Measurements from ENCODE around the gene KDM4B. TPM values are rescaled to one million over a fixed set of nuclear protein-coding genes. Genes with fewer than 3 reads are reported as not detected.

The KDM4B gene
- polyA plus RNA-seq, 3 donors: 6.4 to 22.7 (median 12.7) TPM

GRCh38 chr19:4962085-4962619 lies 6.8 kb upstream of the KDM4B start:
- WGBS (ENCODE audit: insufficient coverage): 95% methylated on average over 3 of the region's 7 CpGs
- Mint-ChIP-seq H3K27ac (no peak overlapping the region), H3K9me3 (no peaks in the 10 kb centered on the region), H3K36me3 (peaks cover 10 to 52% of the 10 kb centered on the region in 2 donors), H3K27me3 (ENCODE audit: low read depth in 3 of 3) (peaks cover 0 to 1% (median 0%) of the 10 kb centered on the region in 3 donors), H3K4me1 (no peaks in the 10 kb centered on the region), H3K4me3 (no peak overlapping the region)
- Histone ChIP-seq H2AFZ (ENCODE audit: insufficient read depth, low read depth, low read length, poor library complexity, severe bottlenecking) (no peak overlapping the region), H3K9ac (ENCODE audit: insufficient read depth, low read length, poor library complexity, severe bottlenecking) (no peak overlapping the region), H4K20me1 (ENCODE audit: insufficient read depth, low read length) (no peaks in the 10 kb centered on the region), H3K36me3 (replicated peaks in 1 of 2; ENCODE audit: control insufficient read depth in 1 of 2, insufficient read depth in 2 of 2, low read length in 2 of 2) (peaks cover 15 to 41% of the 10 kb centered on the region in 2 donors), H3K4me3 (replicated peaks in 1 of 3; ENCODE audit: low read depth in 2 of 3, low read length in 3 of 3) (no peak overlapping the region), H3K4me1 (ENCODE audit: control insufficient read depth in 1 of 2, insufficient read depth in 2 of 2, low read length in 2 of 2) (no peaks in the 10 kb centered on the region), H3K27me3 (ENCODE audit: control insufficient read depth in 2 of 2, insufficient read depth in 2 of 2, low read length in 2 of 2) (no peaks in the 10 kb centered on the region), H3K79me2 (ENCODE audit: insufficient read depth, low read length) (peaks cover 8% of the 10 kb centered on the region), H3K4me2 (replicated peaks; ENCODE audit: extremely low read depth, low read length, poor library complexity, severe bottlenecking) (no peak overlapping the region), H3K27ac (ENCODE audit: low read depth in 1 of 2, low read length in 2 of 2) (no peak overlapping the region), H3K9me3 (replicated peaks in 1 of 2; ENCODE audit: control insufficient read depth in 1 of 2, insufficient read depth in 1 of 2, low read length in 2 of 2) (no peaks in the 10 kb centered on the region)
- TF ChIP-seq, protein P1, sequence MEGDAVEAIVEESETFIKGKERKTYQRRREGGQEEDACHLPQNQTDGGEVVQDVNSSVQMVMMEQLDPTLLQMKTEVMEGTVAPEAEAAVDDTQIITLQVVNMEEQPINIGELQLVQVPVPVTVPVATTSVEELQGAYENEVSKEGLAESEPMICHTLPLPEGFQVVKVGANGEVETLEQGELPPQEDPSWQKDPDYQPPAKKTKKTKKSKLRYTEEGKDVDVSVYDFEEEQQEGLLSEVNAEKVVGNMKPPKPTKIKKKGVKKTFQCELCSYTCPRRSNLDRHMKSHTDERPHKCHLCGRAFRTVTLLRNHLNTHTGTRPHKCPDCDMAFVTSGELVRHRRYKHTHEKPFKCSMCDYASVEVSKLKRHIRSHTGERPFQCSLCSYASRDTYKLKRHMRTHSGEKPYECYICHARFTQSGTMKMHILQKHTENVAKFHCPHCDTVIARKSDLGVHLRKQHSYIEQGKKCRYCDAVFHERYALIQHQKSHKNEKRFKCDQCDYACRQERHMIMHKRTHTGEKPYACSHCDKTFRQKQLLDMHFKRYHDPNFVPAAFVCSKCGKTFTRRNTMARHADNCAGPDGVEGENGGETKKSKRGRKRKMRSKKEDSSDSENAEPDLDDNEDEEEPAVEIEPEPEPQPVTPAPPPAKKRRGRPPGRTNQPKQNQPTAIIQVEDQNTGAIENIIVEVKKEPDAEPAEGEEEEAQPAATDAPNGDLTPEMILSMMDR (IDR thresholded peaks at IDR 0.05): no peak
- intact Hi-C loops (cut with micrococcal nuclease): loop anchor here in 1 of 2 donors (10.0 kb wide), 1 partner anchor 157 kb away; no protein-coding TSS in a partner anchor
- no peak for DNase-seq

DNA sequence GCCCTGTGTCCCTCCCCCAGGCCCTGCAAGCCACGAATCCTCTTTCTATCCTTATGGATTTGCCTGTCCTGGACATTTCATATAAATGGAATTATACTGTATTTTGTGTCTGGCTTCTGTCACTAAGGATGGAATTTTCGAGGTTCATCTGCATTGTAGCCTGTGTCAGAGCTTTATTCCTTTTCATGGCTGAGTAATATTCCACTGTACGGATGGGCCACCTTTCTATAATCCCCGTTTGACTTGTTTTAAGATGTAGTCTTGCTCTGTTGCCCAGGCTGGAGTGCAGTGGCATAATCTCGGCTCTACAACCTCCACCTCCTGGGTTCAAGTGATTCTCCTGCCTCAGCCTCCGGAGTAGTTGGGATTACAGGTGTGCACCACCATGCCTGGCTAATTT lies 3.9 kb upstream of the KDM4B start:
- Mint-ChIP-seq H3K27me3 (ENCODE audit: low read depth in 3 of 3) (peaks cover 0 to 1% (median 0%) of the 10 kb centered on the region in 3 donors), H3K9me3 (peaks cover 0 to 2% (median 0%) of the 10 kb centered on the region in 7 donors), H3K4me1 (peaks cover 15% of the 10 kb centered on the region), H3K27ac (peak overlapping the region in 2 of 7 donors; percentile 16 to 78), H3K4me3 (no peak overlapping the region), H3K36me3 (peaks cover 6 to 30% of the 10 kb centered on the region in 2 donors)
- H3K9ac ChIP-seq (ENCODE audit: insufficient read depth, low read length, poor library complexity, severe bottlenecking): no peak overlapping the region
- TF ChIP-seq, protein P1 (IDR thresholded peaks at IDR 0.05): no peak
- intact Hi-C loops (cut with micrococcal nuclease): loop anchor here in 1 of 2 donors (10.0 kb wide), 1 partner anchor 160 kb away; no protein-coding TSS in a partner anchor
- H3K79me2 ChIP-seq (ENCODE audit: insufficient read depth, low read length): peaks cover 11% of the 10 kb centered on the region
- H3K27me3 ChIP-seq (ENCODE audit: control insufficient read depth in 2 of 2, insufficient read depth in 2 of 2, low read length in 2 of 2): no peaks in the 10 kb centered on the region
- peaks cover 13 to 15% of the 10 kb centered on the region in 2 donors for H3K4me1 ChIP-seq (ENCODE audit: control insufficient read depth in 1 of 2, insufficient read depth in 2 of 2, low read length in 2 of 2)
- H3K9me3 ChIP-seq (replicated peaks in 1 of 2; ENCODE audit: control insufficient read depth in 1 of 2, insufficient read depth in 1 of 2, low read length in 2 of 2): no peaks in the 10 kb centered on the region
- DNase-seq: no peak
- no peak overlapping the region for H3K4me3 ChIP-seq (replicated peaks in 1 of 3; ENCODE audit: low read depth in 2 of 3, low read length in 3 of 3)
- no peak overlapping the region for H2AFZ ChIP-seq (ENCODE audit: insufficient read depth, low read depth, low read length, poor library complexity, severe bottlenecking)
- peaks cover 5 to 17% of the 10 kb centered on the region in 2 donors for H3K36me3 ChIP-seq (replicated peaks in 1 of 2; ENCODE audit: control insufficient read depth in 1 of 2, insufficient read depth in 2 of 2, low read length in 2 of 2)
- no peak overlapping the region for H3K4me2 ChIP-seq (replicated peaks; ENCODE audit: extremely low read depth, low read length, poor library complexity, severe bottlenecking)
- WGBS (ENCODE audit: insufficient coverage): 93% methylated on average over 2 of the region's 6 CpGs
- peaks cover 7% of the 10 kb centered on the region for H4K20me1 ChIP-seq (ENCODE audit: insufficient read depth, low read length)
- no peak overlapping the region for H3K27ac ChIP-seq (ENCODE audit: low read depth in 1 of 2, low read length in 2 of 2)

Data from CD14-positive monocyte (primary cell).